Measurements from ENCODE around the gene ZBTB32. TPM values are rescaled to one million over a fixed set of nuclear protein-coding genes. Genes with fewer than 3 reads are reported as not detected.

The ZBTB32 gene
- total RNA-seq, 1 donor from 2014 or later, result not detected

GRCh38 chr19:35730326-35730725 lies 26.0 kb downstream of the ZBTB32 start:
- Mint-ChIP-seq H3K36me3 (ENCODE audit: low read depth, unreplicated experiment) (peaks cover 69% of the 10 kb centered on the region), H3K9me3 (ENCODE audit: unreplicated experiment) (no peaks in the 10 kb centered on the region), H3K27ac (ENCODE audit: unreplicated experiment) (peak overlapping the region; percentile 9), H3K4me1 (ENCODE audit: unreplicated experiment) (no peaks in the 10 kb centered on the region), H3K27me3 (ENCODE audit: unreplicated experiment) (peaks cover 21% of the 10 kb centered on the region), H3K4me3 (ENCODE audit: unreplicated experiment) (peak overlapping the region; percentile 38)
- TF ChIP-seq, protein P1, sequence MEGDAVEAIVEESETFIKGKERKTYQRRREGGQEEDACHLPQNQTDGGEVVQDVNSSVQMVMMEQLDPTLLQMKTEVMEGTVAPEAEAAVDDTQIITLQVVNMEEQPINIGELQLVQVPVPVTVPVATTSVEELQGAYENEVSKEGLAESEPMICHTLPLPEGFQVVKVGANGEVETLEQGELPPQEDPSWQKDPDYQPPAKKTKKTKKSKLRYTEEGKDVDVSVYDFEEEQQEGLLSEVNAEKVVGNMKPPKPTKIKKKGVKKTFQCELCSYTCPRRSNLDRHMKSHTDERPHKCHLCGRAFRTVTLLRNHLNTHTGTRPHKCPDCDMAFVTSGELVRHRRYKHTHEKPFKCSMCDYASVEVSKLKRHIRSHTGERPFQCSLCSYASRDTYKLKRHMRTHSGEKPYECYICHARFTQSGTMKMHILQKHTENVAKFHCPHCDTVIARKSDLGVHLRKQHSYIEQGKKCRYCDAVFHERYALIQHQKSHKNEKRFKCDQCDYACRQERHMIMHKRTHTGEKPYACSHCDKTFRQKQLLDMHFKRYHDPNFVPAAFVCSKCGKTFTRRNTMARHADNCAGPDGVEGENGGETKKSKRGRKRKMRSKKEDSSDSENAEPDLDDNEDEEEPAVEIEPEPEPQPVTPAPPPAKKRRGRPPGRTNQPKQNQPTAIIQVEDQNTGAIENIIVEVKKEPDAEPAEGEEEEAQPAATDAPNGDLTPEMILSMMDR (IDR thresholded peaks at IDR 0.05; ENCODE audit: unreplicated experiment), result no peak
- no peak for DNase-seq (ENCODE audit: low spot score)

GRCh38 chr19:35731353-35731752 lies 27.0 kb downstream of the ZBTB32 start:
- Mint-ChIP-seq H3K27me3 (ENCODE audit: unreplicated experiment) (peaks cover 24% of the 10 kb centered on the region), H3K36me3 (ENCODE audit: low read depth, unreplicated experiment) (peaks cover 68% of the 10 kb centered on the region), H3K9me3 (ENCODE audit: unreplicated experiment) (no peaks in the 10 kb centered on the region), H3K4me1 (ENCODE audit: unreplicated experiment) (no peaks in the 10 kb centered on the region), H3K27ac (ENCODE audit: unreplicated experiment) (no peak overlapping the region), H3K4me3 (ENCODE audit: unreplicated experiment) (peak overlapping the region; percentile 25)
- no peak for DNase-seq (ENCODE audit: low spot score)
- TF ChIP-seq, protein P1 (IDR thresholded peaks at IDR 0.05; ENCODE audit: unreplicated experiment), result no peak

- H3K36me3 Mint-ChIP-seq (ENCODE audit: low read depth, unreplicated experiment), result peaks cover 68% of the 10 kb centered on the region
- H3K9me3 Mint-ChIP-seq (ENCODE audit: unreplicated experiment), result no peaks in the 10 kb centered on the region
- H3K27me3 Mint-ChIP-seq (ENCODE audit: unreplicated experiment), result peaks cover 25% of the 10 kb centered on the region
- peak overlapping the region; percentile 25 for H3K4me3 Mint-ChIP-seq (ENCODE audit: unreplicated experiment)
- H3K27ac Mint-ChIP-seq (ENCODE audit: unreplicated experiment), result no peak overlapping the region
- TF ChIP-seq, protein P1 (IDR thresholded peaks at IDR 0.05; ENCODE audit: unreplicated experiment), result no peak
- no peak for DNase-seq (ENCODE audit: low spot score)
- no peaks in the 10 kb centered on the region for H3K4me1 Mint-ChIP-seq (ENCODE audit: unreplicated experiment)
Measured at GRCh38 chr19:35731779-35732405, 27.5 kb downstream of the ZBTB32 start.

GRCh38 chr19:35732540-35733179 lies 28.3 kb downstream of the ZBTB32 start:
- TF ChIP-seq, protein P1 (IDR thresholded peaks at IDR 0.05; ENCODE audit: unreplicated experiment), result no peak
- no peak overlapping the region for H3K27ac Mint-ChIP-seq (ENCODE audit: unreplicated experiment)
- H3K27me3 Mint-ChIP-seq (ENCODE audit: unreplicated experiment), result peaks cover 25% of the 10 kb centered on the region
- H3K9me3 Mint-ChIP-seq (ENCODE audit: unreplicated experiment), result no peaks in the 10 kb centered on the region
- no peak overlapping the region for H3K4me3 Mint-ChIP-seq (ENCODE audit: unreplicated experiment)
- DNase-seq (ENCODE audit: low spot score), result no peak
- H3K4me1 Mint-ChIP-seq (ENCODE audit: unreplicated experiment), result no peaks in the 10 kb centered on the region
- peaks cover 64% of the 10 kb centered on the region for H3K36me3 Mint-ChIP-seq (ENCODE audit: low read depth, unreplicated experiment)
